Retina (tissue), 1 donor: ENCODE measurements around the gene ARL10.
A peak's percentile ranks its signal among the peaks of the same experiment; 100 is the strongest.

ENCODE experiments used
- DNase-seq: peaks from one replicate; pipeline ENCODE4 v3.0.0-alpha.2; 2016

The ARL10 gene

GRCh38 chr5:176365351-176366231 lies at the start of gene ARL10:
TSS of gene ARL10 (plus strand) at chr5:176365487. CDS start at chr5:176365564, 77 bp downstream.
- DNase-seq, result peak; percentile 85

GRCh38 chr5:176317534-176318374 lies 47.5 kb upstream of the ARL10 start:
- no peak for DNase-seq

- no peak for DNase-seq
Observed at GRCh38 chr5:176319827-176320554, 45.3 kb upstream of the ARL10 start.

- no peak for DNase-seq
Observed at GRCh38 chr5:176320577-176320976, 44.7 kb upstream of the ARL10 start.

GRCh38 chr5:176334031-176334770 lies 31.1 kb upstream of the ARL10 start:
- no peak for DNase-seq

- DNase-seq, result no peak
Observed at GRCh38 chr5:176337913-176338312, 27.4 kb upstream of the ARL10 start.

GRCh38 chr5:176339304-176339703 lies 26.0 kb upstream of the ARL10 start:
- DNase-seq, result no peak

GRCh38 chr5:176341325-176342157 lies 23.7 kb upstream of the ARL10 start:
- no peak for DNase-seq

- DNase-seq, result no peak
Observed at GRCh38 chr5:176342158-176342483, 23.2 kb upstream of the ARL10 start.

- DNase-seq, result no peak
Observed at GRCh38 chr5:176342766-176343458, 22.4 kb upstream of the ARL10 start.

GRCh38 chr5:176350416-176350815 lies 14.9 kb upstream of the ARL10 start:
- DNase-seq, result no peak

- DNase-seq, result no peak
Observed at GRCh38 chr5:176352116-176352878, 13.0 kb upstream of the ARL10 start.

GRCh38 chr5:176353533-176353932 lies 11.8 kb upstream of the ARL10 start:
- no peak for DNase-seq

- DNase-seq, result no peak
Observed at GRCh38 chr5:176355400-176356178, 9.7 kb upstream of the ARL10 start.

GRCh38 chr5:176356179-176356566 lies 9.1 kb upstream of the ARL10 start:
- DNase-seq, result no peak

GRCh38 chr5:176359658-176360057 lies 5.6 kb upstream of the ARL10 start:
- no peak for DNase-seq

GRCh38 chr5:176360894-176361436 lies 4.3 kb upstream of the ARL10 start:
- DNase-seq, result no peak

- peak; percentile 94 for DNase-seq
Observed at GRCh38 chr5:176361437-176362232, 3.7 kb upstream of the ARL10 start, which contains the start of gene KIAA1191. TSS of gene KIAA1191 (minus strand) at chr5:176361764. CDS start at chr5:176359508, 2,256 bp downstream.
